ENCODE measurements around the gene KLHL1. TPM values are rescaled to one million over a fixed set of nuclear protein-coding genes. Genes with fewer than 3 reads are reported as not detected.

The KLHL1 gene
- total RNA-seq = not detected in 2 replicates

GRCh38 chr13:70108356-70109105 lies at the start of gene KLHL1:
Gene KLHL1 (minus strand): TSS chr13:70108452. CDS start chr13:70107699, 753 bp downstream.

GRCh38 chr13:70107498-70108281 lies 562 bp downstream of the KLHL1 start, which contains the start of gene ATXN8OS:
Gene ATXN8OS (plus strand): TSS chr13:70107826.

Other genes starting within 250 kb of the KLHL1 start
- gene ATXN8OS, start 626 bp downstream of the KLHL1 start, total RNA-seq = not detected in 2 replicates

All from bronchial smooth muscle cell (primary cell).